ENCODE measurements around the gene ADAM33. TPM values are rescaled to one million over a fixed set of nuclear protein-coding genes. Genes with fewer than 3 reads are reported as not detected.
A peak's percentile ranks its signal among the peaks of the same experiment; 100 is the strongest.

Gene ADAM33
- total and polyA plus RNA-seq, 2 of the 13 experiments (the other 11 are each of a cell fraction or from before 2014, with no cell fraction given) = not detected

DNA sequence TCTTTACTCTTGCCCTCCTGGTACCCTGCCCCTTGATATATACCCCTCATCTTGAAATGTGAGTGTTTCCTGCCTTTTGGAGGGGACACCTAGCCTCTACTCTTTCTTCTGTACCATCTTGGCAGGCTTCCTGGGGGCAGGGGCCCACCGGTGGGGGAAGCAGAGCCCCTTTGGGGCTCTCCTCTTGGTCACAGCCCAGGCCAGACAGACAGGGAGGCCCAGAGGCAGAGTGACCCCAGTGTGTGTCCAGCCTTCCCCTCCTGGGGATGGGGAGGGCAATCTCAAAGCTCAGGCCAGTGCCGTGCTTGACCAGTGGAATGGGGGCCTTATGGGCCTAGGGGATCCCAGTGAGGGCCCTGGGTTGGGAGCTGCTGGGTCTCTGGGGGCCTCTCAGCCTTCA lies 3.6 kb downstream of the ADAM33 start:
- no peak overlapping the region for H3K4me3 ChIP-seq (replicated peaks in 1 of 3; ENCODE audit: insufficient read depth in 1 of 3, low read depth in 2 of 3, low read length in 3 of 3)
- H2AFZ ChIP-seq (ENCODE audit: low read length) = no peak overlapping the region
- no peaks in the 10 kb centered on the region for H4K20me1 ChIP-seq (ENCODE audit: insufficient read depth, low read length)
- WGBS (ENCODE audit: low lambda C conversion rate) = 12% methylated on average over 1 of the region's 2 CpGs
- no peaks in the 10 kb centered on the region for H3K79me2 ChIP-seq (ENCODE audit: insufficient read depth, low read length)
- no peak overlapping the region for H3K4me2 ChIP-seq (ENCODE audit: low read depth, low read length)
- DNase-seq (ENCODE audit: low spot score) (no peak), FAIRE-seq (no peak), ATAC-seq (no peak)
- BruUV-seq (replicated peaks) = no TSS peak
- intact Hi-C loops (cut with micrococcal nuclease; ENCODE audit: unreplicated experiment) = no loop called here
- H3K9me3 ChIP-seq (ENCODE audit: low read length) = no peaks in the 10 kb centered on the region
- H3K36me3 ChIP-seq (replicated peaks in 1 of 2; ENCODE audit: control insufficient read depth in 1 of 2, insufficient read depth in 2 of 2, low read length in 2 of 2) = no peaks in the 10 kb centered on the region
- TF ChIP-seq ZNF274 (CRISPR knock-in tag; IDR thresholded peaks at IDR 0.05) = no peak
- no peak for TF ChIP-seq ZFY (CRISPR knock-in tag; IDR thresholded peaks at IDR 0.05)
- TF ChIP-seq HOXA5 (CRISPR knock-in tag; IDR thresholded peaks at IDR 0.05) = no peak
- TF ChIP-seq SMYD3 (CRISPR knock-in tag; IDR thresholded peaks at IDR 0.05) = no peak
- TF ChIP-seq DMAP1 (CRISPR knock-in tag; IDR thresholded peaks at IDR 0.05) = no peak
- no peak for TF ChIP-seq BRCA1 (CRISPR knock-in tag; IDR thresholded peaks at IDR 0.05)
- no peak for TF ChIP-seq YEATS4 (CRISPR knock-in tag; IDR thresholded peaks at IDR 0.05; ENCODE audit: borderline replicate concordance)
- H3K4me1 ChIP-seq (ENCODE audit: insufficient read depth, low read length) = 0 out of 2 replicates have a peak, but pooled peaks cover 9% of the 10 kb centered on the region
- no peak overlapping the region for H3K9ac ChIP-seq (ENCODE audit: insufficient read depth, low read depth, low read length)
- no peak overlapping the region for H3K27ac ChIP-seq (ENCODE audit: extremely low read length, insufficient read depth, low read length)
- H3K27me3 ChIP-seq (ENCODE audit: control insufficient read depth in 1 of 2, insufficient read depth in 2 of 2, low read length in 2 of 2) = peaks cover 47 to 90% of the 10 kb centered on the region in 2 experiments
- ChIA-PET POLR2A (interaction anchor here (1.3 kb wide), 1 partner anchor 90 kb away, joined by 3 read pairs; the partner anchor contains the start of gene ADISSP), CTCF (ENCODE audit: low intra/inter-chr PET ratio, low total read pairs) (interaction anchor here (2.9 kb wide), 1 partner anchor 31 kb away, joined by 65 read pairs; no protein-coding TSS in a partner anchor)
- in situ Hi-C loops (cut with HindIII; ENCODE audit: extremely low pct_ligation_motif_present, low pct_unique_long_range_greater_than_20kb) = loop anchor here (5.0 kb wide), 1 partner anchor 34 kb away; the partner anchor contains the start of gene SIGLEC1

DNA sequence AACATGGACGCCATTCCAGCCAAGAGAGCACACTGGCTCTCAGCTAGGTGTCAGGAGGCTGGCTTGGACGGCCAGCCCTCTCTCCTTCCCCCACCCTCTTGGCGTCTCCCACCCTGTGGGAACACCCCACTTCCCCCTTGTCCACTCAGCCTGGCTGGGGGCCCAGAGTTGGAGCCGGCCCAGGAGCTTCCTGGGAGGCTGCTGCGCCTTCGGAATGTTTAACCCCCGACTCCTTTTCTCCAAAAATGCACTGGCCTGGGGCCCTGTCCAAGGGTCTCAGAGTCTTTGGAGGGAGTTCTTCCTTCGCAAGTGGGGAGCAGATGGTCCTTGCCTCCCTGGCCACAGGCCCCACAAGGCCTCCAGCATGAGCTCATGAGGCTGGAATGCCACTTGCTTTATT lies 4.1 kb downstream of the ADAM33 start:
- intact Hi-C loops (cut with micrococcal nuclease; ENCODE audit: unreplicated experiment) = no loop called here
- TF ChIP-seq, protein P1, sequence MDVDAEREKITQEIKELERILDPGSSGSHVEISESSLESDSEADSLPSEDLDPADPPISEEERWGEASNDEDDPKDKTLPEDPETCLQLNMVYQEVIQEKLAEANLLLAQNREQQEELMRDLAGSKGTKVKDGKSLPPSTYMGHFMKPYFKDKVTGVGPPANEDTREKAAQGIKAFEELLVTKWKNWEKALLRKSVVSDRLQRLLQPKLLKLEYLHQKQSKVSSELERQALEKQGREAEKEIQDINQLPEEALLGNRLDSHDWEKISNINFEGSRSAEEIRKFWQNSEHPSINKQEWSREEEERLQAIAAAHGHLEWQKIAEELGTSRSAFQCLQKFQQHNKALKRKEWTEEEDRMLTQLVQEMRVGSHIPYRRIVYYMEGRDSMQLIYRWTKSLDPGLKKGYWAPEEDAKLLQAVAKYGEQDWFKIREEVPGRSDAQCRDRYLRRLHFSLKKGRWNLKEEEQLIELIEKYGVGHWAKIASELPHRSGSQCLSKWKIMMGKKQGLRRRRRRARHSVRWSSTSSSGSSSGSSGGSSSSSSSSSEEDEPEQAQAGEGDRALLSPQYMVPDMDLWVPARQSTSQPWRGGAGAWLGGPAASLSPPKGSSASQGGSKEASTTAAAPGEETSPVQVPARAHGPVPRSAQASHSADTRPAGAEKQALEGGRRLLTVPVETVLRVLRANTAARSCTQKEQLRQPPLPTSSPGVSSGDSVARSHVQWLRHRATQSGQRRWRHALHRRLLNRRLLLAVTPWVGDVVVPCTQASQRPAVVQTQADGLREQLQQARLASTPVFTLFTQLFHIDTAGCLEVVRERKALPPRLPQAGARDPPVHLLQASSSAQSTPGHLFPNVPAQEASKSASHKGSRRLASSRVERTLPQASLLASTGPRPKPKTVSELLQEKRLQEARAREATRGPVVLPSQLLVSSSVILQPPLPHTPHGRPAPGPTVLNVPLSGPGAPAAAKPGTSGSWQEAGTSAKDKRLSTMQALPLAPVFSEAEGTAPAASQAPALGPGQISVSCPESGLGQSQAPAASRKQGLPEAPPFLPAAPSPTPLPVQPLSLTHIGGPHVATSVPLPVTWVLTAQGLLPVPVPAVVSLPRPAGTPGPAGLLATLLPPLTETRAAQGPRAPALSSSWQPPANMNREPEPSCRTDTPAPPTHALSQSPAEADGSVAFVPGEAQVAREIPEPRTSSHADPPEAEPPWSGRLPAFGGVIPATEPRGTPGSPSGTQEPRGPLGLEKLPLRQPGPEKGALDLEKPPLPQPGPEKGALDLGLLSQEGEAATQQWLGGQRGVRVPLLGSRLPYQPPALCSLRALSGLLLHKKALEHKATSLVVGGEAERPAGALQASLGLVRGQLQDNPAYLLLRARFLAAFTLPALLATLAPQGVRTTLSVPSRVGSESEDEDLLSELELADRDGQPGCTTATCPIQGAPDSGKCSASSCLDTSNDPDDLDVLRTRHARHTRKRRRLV (CRISPR knock-in tag; IDR thresholded peaks at IDR 0.05) = no peak
- TF ChIP-seq, protein P2, sequence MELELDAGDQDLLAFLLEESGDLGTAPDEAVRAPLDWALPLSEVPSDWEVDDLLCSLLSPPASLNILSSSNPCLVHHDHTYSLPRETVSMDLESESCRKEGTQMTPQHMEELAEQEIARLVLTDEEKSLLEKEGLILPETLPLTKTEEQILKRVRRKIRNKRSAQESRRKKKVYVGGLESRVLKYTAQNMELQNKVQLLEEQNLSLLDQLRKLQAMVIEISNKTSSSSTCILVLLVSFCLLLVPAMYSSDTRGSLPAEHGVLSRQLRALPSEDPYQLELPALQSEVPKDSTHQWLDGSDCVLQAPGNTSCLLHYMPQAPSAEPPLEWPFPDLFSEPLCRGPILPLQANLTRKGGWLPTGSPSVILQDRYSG (CRISPR knock-in tag; IDR thresholded peaks at IDR 0.05) = no peak
- TF ChIP-seq EZH2 (conservative IDR thresholded peaks at IDR 0.05; ENCODE audit: low read depth, low read length) = peak; percentile 51; the same call in 1 of the 2 replicates
- no peak for TF ChIP-seq SYNCRIP (IDR thresholded peaks at IDR 0.05; ENCODE audit: insufficient read depth, low read depth, low read length)
- no peak for TF ChIP-seq JUN (CRISPR knock-in tag; IDR thresholded peaks at IDR 0.05)
- TF ChIP-seq NR2F1 (CRISPR knock-in tag; IDR thresholded peaks at IDR 0.05) = no peak
- TF ChIP-seq ZNF607 (CRISPR knock-in tag; IDR thresholded peaks at IDR 0.05; ENCODE audit: borderline replicate concordance) = no peak

More for the DNA sequence above, 4.1 kb downstream of the ADAM33 start:
- FAIRE-seq = no peak
- Histone ChIP-seq H3K27ac (ENCODE audit: extremely low read length, insufficient read depth, low read length) (no peak overlapping the region), H3K9ac (ENCODE audit: insufficient read depth, low read depth, low read length) (no peak overlapping the region), H3K27me3 (ENCODE audit: control insufficient read depth in 1 of 2, insufficient read depth in 2 of 2, low read length in 2 of 2) (peaks cover 50 to 95% of the 10 kb centered on the region in 2 experiments), H4K20me1 (ENCODE audit: insufficient read depth, low read length) (no peaks in the 10 kb centered on the region), H3K4me2 (ENCODE audit: low read depth, low read length) (no peak overlapping the region), H3K4me1 (ENCODE audit: insufficient read depth, low read length) (peaks cover 11% of the 10 kb centered on the region; the same call in 1 of the 2 replicates), H3K9me3 (ENCODE audit: low read length) (no peaks in the 10 kb centered on the region), H3K4me3 (replicated peaks in 1 of 3; ENCODE audit: insufficient read depth in 1 of 3, low read depth in 2 of 3, low read length in 3 of 3) (no peak overlapping the region), H3K79me2 (ENCODE audit: insufficient read depth, low read length) (no peaks in the 10 kb centered on the region), H3K36me3 (replicated peaks in 1 of 2; ENCODE audit: control insufficient read depth in 1 of 2, insufficient read depth in 2 of 2, low read length in 2 of 2) (no peaks in the 10 kb centered on the region), H2AFZ (ENCODE audit: low read length) (no peak overlapping the region)
- no peak for DNase-seq (ENCODE audit: low spot score)
- CTCF ChIA-PET (ENCODE audit: low intra/inter-chr PET ratio, low total read pairs) = interaction anchor here (2.9 kb wide), 1 partner anchor 32 kb away, joined by 65 read pairs; no protein-coding TSS in a partner anchor
- no TSS peak for BruUV-seq (replicated peaks)
- POLR2A ChIA-PET = interaction anchor here (1.3 kb wide), 2 partner anchors 90 to 104 kb away, joined by 3 read pairs; partner anchors contain the start of genes ADISSP and SPEF1
- 20% methylated on average over 8 of the region's 8 CpGs for WGBS (ENCODE audit: low lambda C conversion rate)
- in situ Hi-C loops (cut with HindIII; ENCODE audit: extremely low pct_ligation_motif_present, low pct_unique_long_range_greater_than_20kb) = loop anchor here (5.0 kb wide), 1 partner anchor 35 kb away; the partner anchor contains the start of gene SIGLEC1
- no peak for ATAC-seq
